Esophagus squamous epithelium (tissue), 4 donors: ENCODE measurements around the gene VGLL4.

Source experiments
- CTCF ChIP-seq, 6 experiments: fragments of 450-650 bp in 4 of 6; fragments of 200-600 bp in 2 of 6; sonication (generic) in 2 of 6; IDR thresholded peaks; one replicate each; pipeline ENCODE4 v1.5.1; 2016 to 2019; ENCODE audit warnings: antibody characterized with exemption in 6 of 6, mild to moderate bottlenecking in 4 of 6, moderate library complexity in 4 of 6
- POLR2A ChIP-seq, 4 donors: fragments of 450-650 bp; IDR thresholded peaks; one replicate each; pipeline ENCODE4 v1.6.1; 2017; ENCODE audit warnings: antibody characterized with exemption in 4 of 4, mild to moderate bottlenecking in 4 of 4, moderate library complexity in 3 of 4

- no peak for TF ChIP-seq POLR2A (IDR thresholded peaks at IDR 0.05)
- TF ChIP-seq CTCF (IDR thresholded peaks at IDR 0.05): no peak
These were observed 18.9 kb downstream of the VGLL4 start for GRCh38 chr3:11624704-11625375.
